Lung (tissue), 12 donors: Measurements from ENCODE around the gene METTL16. TPM values are rescaled to one million over a fixed set of nuclear protein-coding genes. Genes with fewer than 3 reads are reported as not detected.
"Not testable (repeated sequence)": the region's sequence is repeated elsewhere in the genome, so short reads cannot be mapped to it uniquely, and the experiment has no call there.

Source experiments
- ATAC-seq: fragments of 200-7000 bp; cut with Tn5 transposase; one replicate; pipeline ENCODE4 v1.9.1; 2020; ENCODE audit warnings: moderate number of reproducible peaks; ENCODE audit not compliant: insufficient read depth, low FRiP score
- DNase-seq, 3 donors: peaks; one replicate each; pipeline ENCODE4 v3.0.0-alpha.2; 2013 to 2017
- H3K27ac ChIP-seq, 2 donors: one replicate each; pipeline ENCODE4 v1.5.1; 2013; ENCODE audit warnings: mild to moderate bottlenecking in 2 of 2, moderate library complexity in 2 of 2, control low read depth in 1 of 2, inconsistent platforms in 1 of 2, low read depth in 1 of 2, low read length in 1 of 2
- H3K27me3 ChIP-seq, 3 donors: one replicate each; pipeline ENCODE4 v1.5.1; 2013; ENCODE audit warnings: low read length in 2 of 3; ENCODE audit not compliant: control insufficient read depth in 3 of 3, insufficient read depth in 3 of 3
- H3K36me3 ChIP-seq, 4 donors: one replicate each; pipeline ENCODE4 v1.5.1; 2013; ENCODE audit warnings: low read length in 4 of 4, mild to moderate bottlenecking in 1 of 4, moderate library complexity in 1 of 4; ENCODE audit not compliant: control insufficient read depth in 4 of 4, insufficient read depth in 4 of 4
- H3K4me1 ChIP-seq, 5 donors: one replicate each; pipeline ENCODE4 v1.5.1; 2013; ENCODE audit warnings: low read length in 5 of 5, mild to moderate bottlenecking in 2 of 5, moderate library complexity in 1 of 5; ENCODE audit not compliant: control insufficient read depth in 5 of 5, insufficient read depth in 5 of 5
- H3K4me3 ChIP-seq: one replicate; pipeline ENCODE4 v1.5.1; 2013; ENCODE audit warnings: mild to moderate bottlenecking, control low read depth, moderate library complexity
- H3K9ac ChIP-seq, 2 donors: one replicate each; pipeline ENCODE4 v1.5.1; 2013; ENCODE audit warnings: low read length in 2 of 2, control low read depth in 1 of 2; ENCODE audit not compliant: insufficient read depth in 1 of 2
- H3K9me3 ChIP-seq, 4 donors: one replicate each; pipeline ENCODE4 v1.5.1; 2013; ENCODE audit warnings: low read length in 3 of 4, mild to moderate bottlenecking in 1 of 4, moderate library complexity in 1 of 4; ENCODE audit not compliant: control insufficient read depth in 4 of 4, insufficient read depth in 3 of 4
- CTCF ChIP-seq: IDR thresholded peaks from 2 replicates; pipeline ENCODE4 v1.5.1; 2012; ENCODE audit warnings: mild to moderate bottlenecking; ENCODE audit errors: control extremely low read depth, extremely low read depth
- WGBS, 2 donors: extraction: QIAGEN DNeasy Blood & Tissue Kit; methylation state at CpG; one replicate each; pipeline ENCODE4 v1.1.7; 2013; 5-methylcytosine and 5-hydroxymethylcytosine counted together
- polyA plus RNA-seq, 2 donors: library from polyadenylated mRNA; stranded (reverse); fragments of 200-250 nt; gene quantifications; one replicate each; pipeline ENCODE4 v1.2.1, GENCODE V29; 2013
- total RNA-seq, 2 donors: library from RNA; depleted of rRNA in 1 of 2; stranded (reverse); fragments of >200 nt in 1 of 2; gene quantifications; one replicate each; pipeline ENCODE4 v1.2.1, GENCODE V29; 2014 to 2021
- donor health status: control.
- donor health status: control.
- donor health status: Bipolar disorder and iron deficiency.
- donor health status: healthy.
- donor health status: DM: yes; HTN: yes; CAD: no.

The METTL16 gene
- total and polyA plus RNA-seq, 4 donors, result 12.1 to 36.1 (median 29.8) TPM

GRCh38 chr17:2503627-2504026 is 8.1 kb downstream of the METTL16 start:
- H3K4me3 ChIP-seq, result no peak overlapping the region
- ATAC-seq (no peak), DNase-seq (no peak)
- TF ChIP-seq CTCF, result no peak
- H3K4me1 ChIP-seq, result peaks cover 0 to 7% (median 0%) of the 10 kb centered on the region in 5 donors
- peaks cover 0 to 9% (median 4%) of the 10 kb centered on the region in 4 donors for H3K36me3 ChIP-seq
- no peaks in the 10 kb centered on the region for H3K9me3 ChIP-seq
- no peak overlapping the region for H3K9ac ChIP-seq
- H3K27ac ChIP-seq, result no peak overlapping the region
- whole genome bisulfite sequencing, 2 donors, result 78 to 88% methylated on average over 5 of the region's 5 CpGs
- no peaks in the 10 kb centered on the region for H3K27me3 ChIP-seq

DNA sequence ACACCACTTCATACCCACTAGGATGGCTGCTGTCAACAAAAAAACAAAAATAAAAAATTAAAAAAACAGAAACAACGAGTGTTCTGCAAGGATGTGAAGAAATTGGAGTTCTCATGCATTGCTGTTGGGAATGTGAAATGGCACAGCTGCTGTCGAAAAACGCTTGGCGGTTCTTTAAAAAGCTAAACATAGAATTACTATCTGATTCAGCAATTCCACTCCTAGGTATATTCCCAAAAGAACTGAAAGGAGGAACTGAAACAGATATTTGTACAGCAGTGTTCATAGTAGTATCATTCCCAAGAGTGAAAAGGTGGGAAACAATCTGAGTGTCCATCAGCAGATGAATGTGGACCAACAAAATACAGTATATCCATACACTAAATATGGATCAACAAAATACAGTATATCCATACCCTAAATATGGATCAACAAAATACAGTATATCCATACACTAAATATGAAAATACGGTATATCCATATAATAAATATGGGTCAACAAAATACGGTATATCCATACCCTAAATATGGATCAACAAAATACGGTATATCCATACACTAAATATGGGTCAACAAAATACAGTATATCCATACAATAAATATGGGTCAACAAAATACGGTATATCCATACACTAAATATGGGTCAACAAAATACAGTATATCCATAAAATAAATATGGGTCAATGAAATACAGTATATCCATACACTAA is 8.7 kb downstream of the METTL16 start:
- Histone ChIP-seq H3K9me3 (no peaks in the 10 kb centered on the region), H3K36me3 (peaks cover 0 to 9% (median 5%) of the 10 kb centered on the region in 4 donors), H3K9ac (no peak overlapping the region), H3K4me3 (no peak overlapping the region), H3K27ac (no peak overlapping the region), H3K4me1 (peaks cover 0 to 2% (median 0%) of the 10 kb centered on the region in 5 donors), H3K27me3 (no peaks in the 10 kb centered on the region)
- peak in 1 of 3 donors; percentile 15 for DNase-seq
- 94 to 95% methylated on average over 8 of the region's 8 CpGs for WGBS, 2 donors
- ATAC-seq, result no peak
- no peak for TF ChIP-seq CTCF

GRCh38 chr17:2500446-2500845 is 11.2 kb downstream of the METTL16 start:
- Histone ChIP-seq H3K27ac (no peak overlapping the region), H3K4me1 (peaks cover 0 to 2% (median 0%) of the 10 kb centered on the region in 5 donors), H3K36me3 (peaks cover 0 to 13% (median 5%) of the 10 kb centered on the region in 4 donors), H3K27me3 (no peaks in the 10 kb centered on the region), H3K9me3 (no peaks in the 10 kb centered on the region), H3K9ac (no peak overlapping the region), H3K4me3 (no peak overlapping the region)
- WGBS, 2 donors, result 82 to 89% methylated on average over 8 of the region's 8 CpGs
- ATAC-seq, result no peak
- no peak for TF ChIP-seq CTCF
- no peak for DNase-seq

- DNase-seq, ATAC-seq, H3K4me3 ChIP-seq, H3K36me3 ChIP-seq, H3K9ac ChIP-seq, H3K27me3 ChIP-seq, H3K27ac ChIP-seq, H3K9me3 ChIP-seq: not testable (repeated sequence)
- WGBS, 2 donors, result 96 to 97% methylated on average over 15 of the region's 15 CpGs
- H3K4me1 ChIP-seq, result peaks cover 2 to 12% (median 5%) of the 10 kb centered on the region in 5 donors
Observed at GRCh38 chr17:2489286-2489685, 22.4 kb downstream of the METTL16 start.
